HepG2 (cell line): ENCODE results near the gene MYL9. TPM values are rescaled to one million over a fixed set of nuclear protein-coding genes. Genes with fewer than 3 reads are reported as not detected.
A peak's percentile ranks its signal among the peaks of the same experiment; 100 is the strongest.

Experiments used
- AKNA ChIP-seq: sonication (generic); formaldehyde crosslinking; IDR thresholded peaks from 2 replicates; pipeline ENCODE4 v1.4.0; 2020; ENCODE audit warnings: missing genetic modification reagents, borderline replicate concordance
- ATF5 ChIP-seq: sonication (generic); formaldehyde crosslinking; IDR thresholded peaks from 2 replicates; pipeline ENCODE4 v1.4.0; 2020; ENCODE audit warnings: mild to moderate bottlenecking, low read depth, missing genetic modification reagents
- CENPT ChIP-seq: sonication (generic); formaldehyde crosslinking; IDR thresholded peaks from 2 replicates; pipeline ENCODE4 v1.8.0; 2022; ENCODE audit warnings: low read depth, mild to moderate bottlenecking, moderate library complexity, missing genetic modification reagents
- CSRNP1 ChIP-seq: sonication (generic); formaldehyde crosslinking; IDR thresholded peaks from 2 replicates; pipeline ENCODE4 v1.8.1; 2023; ENCODE audit warnings: mild to moderate bottlenecking, missing genetic modification reagents
- DPF2 ChIP-seq: sonication (generic); formaldehyde crosslinking; IDR thresholded peaks from 2 replicates; pipeline ENCODE4 v1.4.0; 2020; ENCODE audit warnings: mild to moderate bottlenecking, low read depth, missing genetic modification reagents, borderline replicate concordance
- HES4 ChIP-seq: sonication (generic); formaldehyde crosslinking; IDR thresholded peaks from 2 replicates; pipeline ENCODE4 v1.9.0; 2021; ENCODE audit warnings: mild to moderate bottlenecking, missing genetic modification reagents, borderline replicate concordance
- IRF2 ChIP-seq: IDR thresholded peaks from 2 replicates; pipeline ENCODE4 v1.6.1; 2018; ENCODE audit warnings: missing genetic modification reagents, missing compliant biosample characterization
- KMT2A ChIP-seq: sonication (generic); formaldehyde crosslinking; IDR thresholded peaks from 2 replicates; pipeline ENCODE4 v1.4.0; 2020; ENCODE audit warnings: missing genetic modification reagents
- MAFF ChIP-seq: IDR thresholded peaks from 2 replicates; pipeline ENCODE4 v1.6.1; 2011; ENCODE audit warnings: low read depth, low read length, improper control_type of control experiment
- MLXIP ChIP-seq: sonication (generic); formaldehyde crosslinking; IDR thresholded peaks from 2 replicates; pipeline ENCODE4 v1.9.0; 2021; ENCODE audit warnings: missing genetic modification reagents, borderline replicate concordance
- POLR2AphosphoS2 ChIP-seq: IDR thresholded peaks from 2 replicates; pipeline ENCODE4 v1.6.1; 2011; ENCODE audit warnings: low read depth, low read length, improper control_type of control experiment
- SMARCC2 ChIP-seq: fragments of 450-650 bp; IDR thresholded peaks from 2 replicates; pipeline ENCODE4 v1.6.1; 2017; ENCODE audit warnings: antibody characterized with exemption, mild to moderate bottlenecking
- TCF7L2 ChIP-seq: IDR thresholded peaks from 2 replicates; pipeline ENCODE4 v1.6.1; 2011; ENCODE audit warnings: mild to moderate bottlenecking, low read depth, low read length, moderate library complexity
- ZNF280D ChIP-seq: sonication (generic); formaldehyde crosslinking; IDR thresholded peaks from 2 replicates; pipeline ENCODE4 v1.5.1; 2020; ENCODE audit warnings: mild to moderate bottlenecking, missing genetic modification reagents
- polyA plus RNA-seq, 8 experiments: library from polyadenylated mRNA; depleted of rRNA in 3 of 8; stranded (reverse) in 7 of 8; unstranded in 1 of 8; fragments of >200 nt; fragmentation: Illumina TruSeq in 4 of 8; extraction: Trizol in 4 of 8; gene quantifications; 2 replicates each; pipeline versions ENCODE4 v1.2.1 to v1.2.3, GENCODE V29; 2011 to 2016; ENCODE audit warnings: low read depth in 4 of 8, missing spikeins in 1 of 8, mixed read lengths in 1 of 8; ENCODE audit not compliant: insufficient read depth in 1 of 8
- total RNA-seq, 5 experiments: library from RNA; depleted of rRNA; stranded (reverse); fragments of >200 nt; fragmentation: Illumina TruSeq; extraction: Trizol; gene quantifications; 2 replicates each; pipeline ENCODE4 v1.2.3, GENCODE V29; 2016; ENCODE audit warnings: low read depth in 1 of 5

Gene MYL9
- total and polyA plus RNA-seq, 2 of the 13 experiments (the other 11 are each of a cell fraction or from before 2014, with no cell fraction given): 0.87 to 2.2 TPM

- TF ChIP-seq MLXIP (CRISPR knock-in tag): no peak
- no peak for TF ChIP-seq TCF7L2
- peak; percentile 69 for TF ChIP-seq KMT2A (CRISPR knock-in tag)
- TF ChIP-seq AKNA (CRISPR knock-in tag): no peak
- TF ChIP-seq IRF2 (CRISPR knock-in tag): no peak
- no peak for TF ChIP-seq CSRNP1 (CRISPR knock-in tag)
- no peak for TF ChIP-seq DPF2 (CRISPR knock-in tag)
- no peak for TF ChIP-seq SMARCC2
- no peak for TF ChIP-seq ZNF280D (CRISPR knock-in tag)
- TF ChIP-seq CENPT (CRISPR knock-in tag): no peak
- TF ChIP-seq MAFF: no peak
- no peak for TF ChIP-seq HES4 (CRISPR knock-in tag)
- no peak for TF ChIP-seq POLR2AphosphoS2
- 0 out of 2 replicates have a peak, but pooled peaks have one; percentile 80 for TF ChIP-seq ATF5 (CRISPR knock-in tag)
Observed at GRCh38 chr20:36571564-36572504, 30.5 kb downstream of the MYL9 start (continued).
